Gastroesophageal sphincter (tissue), 4 donors: ENCODE results near the gene TK2. TPM values are rescaled to one million over a fixed set of nuclear protein-coding genes. Genes with fewer than 3 reads are reported as not detected.
A peak's percentile ranks its signal among the peaks of the same experiment; 100 is the strongest.

ENCODE experiments used
- ATAC-seq: fragments of 150-250 bp; one replicate; pipeline ENCODE4 v1.9.1; 2016; ENCODE audit warnings: mild to moderate bottlenecking, moderate library complexity
- H3K27ac ChIP-seq, 4 donors: fragments of 200-600 bp; sonication (generic) in 3 of 4; 1 replicate in 3 of 4; 2 replicates in 1 of 4; pipeline ENCODE4 v1.5.1; 2016 to 2019
- H3K27me3 ChIP-seq: fragments of 200-600 bp; sonication (generic); one replicate; pipeline ENCODE4 v1.5.1; 2019
- H3K36me3 ChIP-seq, 2 donors: fragments of 200-600 bp; sonication (generic); one replicate each; pipeline ENCODE4 v1.5.1; 2019; ENCODE audit warnings: control low read depth in 1 of 2
- H3K4me1 ChIP-seq, 3 donors: fragments of 200-600 bp; sonication (generic); 1 replicate in 2 of 3; 2 replicates in 1 of 3; pipeline ENCODE4 v1.5.1; 2016 to 2019; ENCODE audit warnings: control low read depth in 2 of 3
- H3K4me3 ChIP-seq, 2 donors: fragments of 200-600 bp; sonication (generic); one replicate each; pipeline ENCODE4 v1.5.1; 2019; ENCODE audit warnings: mild to moderate bottlenecking in 1 of 2, moderate library complexity in 1 of 2
- H3K9me3 ChIP-seq, 3 donors: fragments of 200-600 bp; sonication (generic); one replicate each; pipeline ENCODE4 v1.5.1; 2017 to 2019; ENCODE audit warnings: control low read depth in 2 of 3
- CTCF ChIP-seq, 4 experiments: fragments of 200-600 bp in 2 of 4; fragments of 450-650 bp in 2 of 4; sonication (generic) in 1 of 4; IDR thresholded peaks; one replicate each; pipeline ENCODE4 v1.5.1; 2017 to 2019; ENCODE audit warnings: antibody characterized with exemption in 4 of 4, mild to moderate bottlenecking in 2 of 4, moderate library complexity in 2 of 4
- EP300 ChIP-seq: sonication (generic); formaldehyde crosslinking; IDR thresholded peaks from one replicate; pipeline ENCODE4 v1.6.1; 2017; ENCODE audit warnings: antibody characterized with exemption, mild to moderate bottlenecking
- POLR2A ChIP-seq, 2 donors: fragments of 450-650 bp; IDR thresholded peaks; one replicate each; pipeline ENCODE4 v1.6.1; 2017; ENCODE audit warnings: antibody characterized with exemption in 2 of 2, mild to moderate bottlenecking in 2 of 2, moderate library complexity in 1 of 2
- POLR2AphosphoS5 ChIP-seq: sonication (generic); formaldehyde crosslinking; IDR thresholded peaks from one replicate; pipeline ENCODE4 v1.6.1; 2017; ENCODE audit warnings: antibody characterized with exemption
- WGBS, 2 donors: methylation state at CpG; one replicate each; pipeline ENCODE4 v1.1.5; 2018; ENCODE audit warnings: low coverage in 1 of 2; 5-methylcytosine and 5-hydroxymethylcytosine counted together
- total RNA-seq, 4 donors: library from RNA; depleted of rRNA; stranded (reverse); fragments of >200 nt; gene quantifications; one replicate each; pipeline ENCODE4 v1.1.0, GENCODE V29; 2016

TK2 gene
- total RNA-seq, 4 donors from 2014 or later: 32.7 to 42.8 (median 37.0) TPM

GRCh38 chr16:66512272-66513110 is 37.4 kb downstream of the TK2 start:
- peaks cover 11 to 77% (median 51%) of the 10 kb centered on the region in 3 donors for H3K4me1 ChIP-seq
- peak overlapping the region in 3 of 4 donors; percentile 65 to 73 (median 68) for H3K27ac ChIP-seq
- WGBS, 2 donors: 88 to 100% methylated on average over 3 to 14 of the region's 15 CpGs
- H3K27me3 ChIP-seq: no peaks in the 10 kb centered on the region
- no peak for ATAC-seq
- H3K9me3 ChIP-seq: no peaks in the 10 kb centered on the region
- TF ChIP-seq POLR2A (IDR thresholded peaks at IDR 0.05): no peak
- no peak for TF ChIP-seq POLR2AphosphoS5
- no peak for TF ChIP-seq EP300
- no peak for TF ChIP-seq CTCF (IDR thresholded peaks at IDR 0.05)
- H3K36me3 ChIP-seq: peaks cover 0 to 59% of the 10 kb centered on the region in 2 donors
- H3K4me3 ChIP-seq: no peak overlapping the region

DNA sequence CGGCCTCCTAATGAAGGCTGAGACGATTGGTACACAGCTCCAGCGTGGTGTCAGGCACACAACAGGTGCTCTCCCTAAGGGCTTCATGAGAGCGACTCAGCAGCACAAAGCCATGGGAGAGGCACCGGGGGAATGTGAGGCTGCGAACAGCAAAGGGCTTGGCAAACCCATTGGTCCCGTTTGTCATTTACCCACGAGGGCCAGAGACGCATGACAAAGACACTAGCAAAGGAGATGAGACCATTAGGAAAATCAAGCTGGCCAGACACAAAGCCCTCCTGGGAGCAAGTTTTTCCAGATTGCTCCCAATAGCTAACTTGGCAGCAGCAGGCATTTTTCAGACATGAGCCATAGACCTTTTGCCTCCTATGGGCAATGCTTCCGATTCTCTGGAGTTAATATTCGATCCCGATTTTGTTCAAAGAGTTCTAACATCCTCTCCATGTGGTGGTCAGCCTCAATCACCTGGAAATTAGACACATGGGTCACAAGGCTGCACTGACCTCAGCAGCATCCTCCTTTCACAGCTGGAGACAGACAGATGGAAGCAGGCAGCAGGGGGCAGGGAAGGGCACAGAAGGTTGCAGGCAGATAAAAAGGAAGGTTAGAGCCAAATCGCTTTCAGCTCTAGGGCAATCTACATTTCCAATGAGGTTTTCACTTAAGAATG is 38.2 kb downstream of the TK2 start:
- WGBS, 2 donors: 22 to 23% methylated on average over 6 to 7 of the region's 13 CpGs
- Histone ChIP-seq H3K4me1 (peaks cover 11 to 70% (median 44%) of the 10 kb centered on the region in 3 donors), H3K27ac (peak overlapping the region in 3 of 4 donors; percentile 65 to 73 (median 68)), H3K4me3 (no peak overlapping the region), H3K27me3 (no peaks in the 10 kb centered on the region), H3K9me3 (no peaks in the 10 kb centered on the region), H3K36me3 (peaks cover 0 to 67% of the 10 kb centered on the region in 2 donors)
- ATAC-seq: peak; percentile 27
- TF ChIP-seq POLR2AphosphoS5: peak; percentile 66
- no peak for TF ChIP-seq POLR2A (IDR thresholded peaks at IDR 0.05)
- no peak for TF ChIP-seq CTCF (IDR thresholded peaks at IDR 0.05)
- no peak for TF ChIP-seq EP300

DNA sequence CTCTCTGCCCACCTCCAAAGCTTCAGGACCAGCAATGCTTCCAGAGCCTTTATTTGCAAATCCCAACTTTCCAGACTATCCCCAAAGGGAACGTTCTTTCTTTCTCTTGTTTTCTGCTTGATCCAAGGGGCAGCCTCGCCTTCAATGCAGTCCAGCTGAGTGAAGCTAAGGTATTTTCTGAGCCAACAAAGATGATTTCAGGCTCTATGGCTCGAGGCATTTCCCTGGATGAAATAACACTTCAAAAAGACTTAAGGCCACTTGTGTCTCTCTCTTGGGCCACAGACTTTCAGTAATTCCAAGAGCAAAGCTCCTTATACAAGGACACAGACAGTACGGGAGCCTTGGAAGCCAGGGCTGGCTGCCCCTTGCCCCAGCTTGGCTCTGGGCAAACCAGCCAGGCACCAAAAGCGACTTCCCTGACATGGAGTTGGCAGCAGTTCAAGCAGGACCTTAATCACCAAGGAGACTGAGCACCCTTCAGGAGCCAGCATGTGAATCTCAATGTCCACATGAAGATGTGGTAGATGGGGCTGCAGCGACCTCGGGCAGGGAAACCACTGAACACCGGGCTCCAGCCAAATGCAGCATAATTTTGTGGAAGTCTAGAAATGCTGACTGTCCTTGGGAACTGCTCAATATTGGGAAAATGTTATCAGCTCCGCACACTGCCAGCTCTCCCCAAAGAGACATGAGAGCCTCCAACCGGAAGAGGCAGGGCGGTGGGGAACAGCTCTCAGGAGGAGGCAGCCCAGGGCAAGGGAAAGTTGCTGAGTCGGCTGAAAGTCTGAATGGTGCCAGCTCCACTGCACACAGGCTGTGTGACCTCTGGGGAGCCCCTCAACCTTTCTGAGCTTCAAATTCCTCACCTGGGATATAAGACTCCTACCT is 39.0 kb downstream of the TK2 start:
- peak overlapping the region in 3 of 4 donors; percentile 65 to 73 (median 68) for H3K27ac ChIP-seq
- H3K36me3 ChIP-seq: peaks cover 0 to 69% of the 10 kb centered on the region in 2 donors
- peak; percentile 29 for ATAC-seq
- no peaks in the 10 kb centered on the region for H3K9me3 ChIP-seq
- 50 to 71% methylated on average over 2 to 3 of the region's 12 CpGs for WGBS, 2 donors
- H3K27me3 ChIP-seq: no peaks in the 10 kb centered on the region
- peaks cover 4 to 62% (median 36%) of the 10 kb centered on the region in 3 donors for H3K4me1 ChIP-seq
- no peak for TF ChIP-seq POLR2A (IDR thresholded peaks at IDR 0.05)
- H3K4me3 ChIP-seq: no peak overlapping the region

GRCh38 chr16:66510298-66510697 is 39.6 kb downstream of the TK2 start:
- 91 to 94% methylated on average over 2 of the region's 5 CpGs for WGBS, 2 donors
- peak overlapping the region in 2 of 4 donors; percentile 65 to 68 for H3K27ac ChIP-seq
- no peaks in the 10 kb centered on the region for H3K9me3 ChIP-seq

More at GRCh38 chr16:66510298-66510697, 39.6 kb downstream of the TK2 start:
- Histone ChIP-seq H3K4me3 (no peak overlapping the region), H3K27me3 (no peaks in the 10 kb centered on the region), H3K36me3 (peaks cover 0 to 64% of the 10 kb centered on the region in 2 donors), H3K4me1 (peaks cover 4 to 56% (median 29%) of the 10 kb centered on the region in 3 donors)
- TF ChIP-seq CTCF (IDR thresholded peaks at IDR 0.05) (no peak), EP300 (no peak), POLR2A (IDR thresholded peaks at IDR 0.05) (no peak), POLR2AphosphoS5 (no peak)
- no peak for ATAC-seq
